Measurements from ENCODE around the gene FRAT2. TPM values are rescaled to one million over a fixed set of nuclear protein-coding genes. Genes with fewer than 3 reads are reported as not detected.

The FRAT2 gene
- total and polyA plus RNA-seq, 2 of the 13 experiments (the other 11 are each of a cell fraction or from before 2014, with no cell fraction given): 7.2 to 14.1 TPM

DNA sequence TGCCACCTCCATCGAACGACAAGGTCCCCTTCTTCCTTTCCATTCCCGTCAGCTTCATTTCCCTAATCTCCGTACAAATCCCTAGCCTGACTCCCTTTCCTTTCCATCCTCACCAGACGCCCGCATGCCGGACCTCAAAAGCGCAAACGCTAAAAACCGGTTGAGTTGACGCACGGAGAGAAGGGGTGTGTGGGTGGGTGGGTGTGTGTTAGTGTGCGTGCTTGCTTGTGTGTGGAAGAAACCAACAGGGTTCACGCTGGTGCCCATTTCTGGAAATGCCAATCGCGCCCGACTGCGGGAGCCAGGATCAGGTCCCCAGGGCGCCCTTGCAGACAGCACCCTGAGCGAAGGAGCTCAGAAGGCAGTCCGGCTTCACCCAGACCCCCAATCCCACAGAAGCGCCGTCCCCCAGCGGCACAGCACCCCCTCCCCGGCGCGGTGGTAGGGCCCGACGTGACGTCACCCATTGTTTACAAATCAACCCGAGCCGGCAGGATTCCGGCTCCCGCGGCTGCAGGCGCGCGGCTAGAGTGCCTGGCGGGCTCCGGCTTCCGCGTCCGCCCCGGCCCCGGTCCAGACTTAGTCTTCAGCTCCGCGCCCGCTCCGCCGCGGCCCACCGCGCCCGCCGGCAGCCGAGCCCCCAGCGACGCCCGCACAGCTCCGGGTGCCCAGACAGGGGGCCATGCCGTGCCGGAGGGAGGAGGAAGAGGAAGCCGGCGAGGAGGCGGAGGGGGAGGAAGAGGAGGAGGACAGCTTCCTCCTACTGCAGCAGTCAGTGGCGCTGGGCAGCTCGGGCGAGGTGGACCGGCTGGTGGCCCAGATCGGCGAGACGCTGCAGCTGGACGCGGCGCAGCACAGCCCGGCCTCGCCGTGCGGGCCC lies 15.5 kb downstream of the FRAT2 start, which contains the start of gene FRAT1 (continued):
- no peak for TF ChIP-seq CSRNP1 (CRISPR knock-in tag; IDR thresholded peaks at IDR 0.05)
- TF ChIP-seq NCOA1 (CRISPR knock-in tag; IDR thresholded peaks at IDR 0.05): no peak
- TF ChIP-seq ZFP36 (IDR thresholded peaks at IDR 0.05; ENCODE audit: borderline replicate concordance, low read depth, low read length, partially characterized antibody): no peak
- TF ChIP-seq ZNF484 (CRISPR knock-in tag; IDR thresholded peaks at IDR 0.05; ENCODE audit: borderline replicate concordance, low read depth): no peak
- TF ChIP-seq EZH2 (conservative IDR thresholded peaks at IDR 0.05; ENCODE audit: low read depth, low read length): no peak
- TF ChIP-seq, protein P1, sequence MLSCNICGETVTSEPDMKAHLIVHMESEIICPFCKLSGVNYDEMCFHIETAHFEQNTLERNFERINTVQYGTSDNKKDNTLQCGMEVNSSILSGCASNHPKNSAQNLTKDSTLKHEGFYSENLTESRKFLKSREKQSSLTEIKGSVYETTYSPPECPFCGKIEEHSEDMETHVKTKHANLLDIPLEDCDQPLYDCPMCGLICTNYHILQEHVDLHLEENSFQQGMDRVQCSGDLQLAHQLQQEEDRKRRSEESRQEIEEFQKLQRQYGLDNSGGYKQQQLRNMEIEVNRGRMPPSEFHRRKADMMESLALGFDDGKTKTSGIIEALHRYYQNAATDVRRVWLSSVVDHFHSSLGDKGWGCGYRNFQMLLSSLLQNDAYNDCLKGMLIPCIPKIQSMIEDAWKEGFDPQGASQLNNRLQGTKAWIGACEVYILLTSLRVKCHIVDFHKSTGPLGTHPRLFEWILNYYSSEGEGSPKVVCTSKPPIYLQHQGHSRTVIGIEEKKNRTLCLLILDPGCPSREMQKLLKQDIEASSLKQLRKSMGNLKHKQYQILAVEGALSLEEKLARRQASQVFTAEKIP (CRISPR knock-in tag; IDR thresholded peaks at IDR 0.05; ENCODE audit: borderline replicate concordance): no peak
- TF ChIP-seq ZNF891 (CRISPR knock-in tag; IDR thresholded peaks at IDR 0.05): peak; percentile 25; the same call in 1 of the 2 replicates
- TF ChIP-seq CHCHD3 (CRISPR knock-in tag; IDR thresholded peaks at IDR 0.05): no peak
- TF ChIP-seq EP300 (IDR thresholded peaks at IDR 0.05; ENCODE audit: low read depth in 2 of 2, low read length in 2 of 2): no peak; a peak in 1 of 4 replicates
- TF ChIP-seq EP300 (CRISPR knock-in tag; IDR thresholded peaks at IDR 0.05; ENCODE audit: borderline replicate concordance): no peak
- TF ChIP-seq, protein P2, sequence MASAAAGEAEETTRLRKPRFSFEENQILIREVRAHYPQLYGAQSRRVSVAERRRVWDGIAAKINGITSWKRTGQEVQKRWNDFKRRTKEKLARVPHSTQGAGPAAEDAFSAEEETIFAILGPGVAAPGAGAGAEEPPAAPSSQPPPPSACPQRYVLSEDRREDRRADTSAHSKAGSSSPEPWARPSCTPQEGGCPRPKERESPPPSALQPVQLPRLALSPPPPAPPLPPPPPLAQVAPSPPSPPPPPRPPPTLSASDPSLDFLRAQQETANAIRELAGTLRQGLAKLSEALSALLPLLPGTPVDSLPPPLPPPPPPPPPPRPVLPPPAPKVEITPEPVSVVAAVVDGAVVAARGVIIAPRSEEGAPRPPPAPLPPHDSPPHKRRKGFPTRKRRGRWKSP (CRISPR knock-in tag; IDR thresholded peaks at IDR 0.05): peak; percentile 97
- no peak for TF ChIP-seq MTA1 (CRISPR knock-in tag; IDR thresholded peaks at IDR 0.05; ENCODE audit: borderline replicate concordance)
- TF ChIP-seq ZFP82 (CRISPR knock-in tag; IDR thresholded peaks at IDR 0.05; ENCODE audit: borderline replicate concordance): no peak
- TF ChIP-seq RBAK (CRISPR knock-in tag; IDR thresholded peaks at IDR 0.05): no peak
- TF ChIP-seq, protein P3, sequence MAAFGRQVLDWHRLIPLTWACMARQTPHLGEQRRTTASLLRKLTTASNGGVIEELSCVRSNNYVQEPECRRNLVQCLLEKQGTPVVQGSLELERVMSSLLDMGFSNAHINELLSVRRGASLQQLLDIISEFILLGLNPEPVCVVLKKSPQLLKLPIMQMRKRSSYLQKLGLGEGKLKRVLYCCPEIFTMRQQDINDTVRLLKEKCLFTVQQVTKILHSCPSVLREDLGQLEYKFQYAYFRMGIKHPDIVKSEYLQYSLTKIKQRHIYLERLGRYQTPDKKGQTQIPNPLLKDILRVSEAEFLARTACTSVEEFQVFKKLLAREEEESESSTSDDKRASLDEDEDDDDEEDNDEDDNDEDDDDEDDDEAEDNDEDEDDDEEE (CRISPR knock-in tag; IDR thresholded peaks at IDR 0.05): no peak
- TF ChIP-seq DNMT3B (CRISPR knock-in tag; conservative IDR thresholded peaks at IDR 0.05): 0 out of 2 replicates have a peak, but pooled peaks have one; percentile 13
- TF ChIP-seq ZNF333 (CRISPR knock-in tag; IDR thresholded peaks at IDR 0.05; ENCODE audit: borderline replicate concordance): peak; percentile 60; the same call in 1 of the 2 replicates
